ENCODE results near the gene PDE6C.

The PDE6C gene

GRCh38 chr10:93710333-93710909, 98.1 kb downstream of the PDE6C start:
- Histone ChIP-seq H3K9ac (ENCODE audit: low read length) (no peak overlapping the region), H3K36me3 (ENCODE audit: insufficient read depth, low read length) (no peaks in the 10 kb centered on the region), H3K27ac (ENCODE audit: low read depth, low read length) (no peak overlapping the region), H3K4me1 (ENCODE audit: insufficient read depth, low read length) (no peaks in the 10 kb centered on the region), H3K4me3 (ENCODE audit: low read depth in 1 of 2, low read length in 2 of 2) (no peak overlapping the region), H3K9me3 (ENCODE audit: low read length) (no peaks in the 10 kb centered on the region), H3K27me3 (ENCODE audit: control insufficient read depth in 1 of 2, insufficient read depth in 2 of 2, low read length in 2 of 2) (no peaks in the 10 kb centered on the region)

GRCh38 chr10:93711891-93712290, 99.6 kb downstream of the PDE6C start:
- H3K4me3 ChIP-seq (ENCODE audit: low read depth in 1 of 2, low read length in 2 of 2), result no peak overlapping the region
- no peaks in the 10 kb centered on the region for H3K4me1 ChIP-seq (ENCODE audit: insufficient read depth, low read length)
- H3K9ac ChIP-seq (ENCODE audit: low read length), result no peak overlapping the region
- H3K36me3 ChIP-seq (ENCODE audit: insufficient read depth, low read length), result no peaks in the 10 kb centered on the region
- no peaks in the 10 kb centered on the region for H3K9me3 ChIP-seq (ENCODE audit: low read length)
- no peaks in the 10 kb centered on the region for H3K27me3 ChIP-seq (ENCODE audit: control insufficient read depth in 1 of 2, insufficient read depth in 2 of 2, low read length in 2 of 2)
- H3K27ac ChIP-seq (ENCODE audit: low read depth, low read length), result no peak overlapping the region

- Histone ChIP-seq H3K4me1 (ENCODE audit: insufficient read depth, low read length) (no peaks in the 10 kb centered on the region), H3K9ac (ENCODE audit: low read length) (no peak overlapping the region)
Measured at GRCh38 chr10:93712593-93712992, 100.3 kb downstream of the PDE6C start.

GRCh38 chr10:93715345-93715744, 103.0 kb downstream of the PDE6C start:
- Histone ChIP-seq H3K9ac (ENCODE audit: low read length) (no peak overlapping the region), H3K27ac (ENCODE audit: low read depth, low read length) (no peak overlapping the region), H3K9me3 (ENCODE audit: low read length) (no peaks in the 10 kb centered on the region), H3K4me3 (ENCODE audit: low read depth in 1 of 2, low read length in 2 of 2) (no peak overlapping the region), H3K27me3 (ENCODE audit: control insufficient read depth in 1 of 2, insufficient read depth in 2 of 2, low read length in 2 of 2) (no peaks in the 10 kb centered on the region), H3K4me1 (ENCODE audit: insufficient read depth, low read length) (no peaks in the 10 kb centered on the region), H3K36me3 (ENCODE audit: insufficient read depth, low read length) (no peaks in the 10 kb centered on the region)

More at GRCh38 chr10:93712593-93712992, 100.3 kb downstream of the PDE6C start:
- Histone ChIP-seq H3K4me3 (ENCODE audit: low read depth in 1 of 2, low read length in 2 of 2) (no peak overlapping the region), H3K36me3 (ENCODE audit: insufficient read depth, low read length) (no peaks in the 10 kb centered on the region), H3K27me3 (ENCODE audit: control insufficient read depth in 1 of 2, insufficient read depth in 2 of 2, low read length in 2 of 2) (no peaks in the 10 kb centered on the region), H3K27ac (ENCODE audit: low read depth, low read length) (no peak overlapping the region), H3K9me3 (ENCODE audit: low read length) (no peaks in the 10 kb centered on the region)

Measured in muscle layer of colon (tissue), 2 donors.